Measurements from ENCODE around the gene NME4.
"Not testable (repeated sequence)": the region's sequence is repeated elsewhere in the genome, so short reads cannot be mapped to it uniquely, and the experiment has no call there.

- not testable (repeated sequence) for TF ChIP-seq CTCF (IDR thresholded peaks at IDR 0.05); PBX3 (IDR thresholded peaks at IDR 0.05); GATA2 (CRISPR knock-in tag; IDR thresholded peaks at IDR 0.05); RAD21 (IDR thresholded peaks at IDR 0.05; ENCODE audit: low read length); USF2 (IDR thresholded peaks at IDR 0.05; ENCODE audit: borderline replicate concordance, low read depth, low read length); EP300 (IDR thresholded peaks at IDR 0.05; ENCODE audit: borderline replicate concordance in 1 of 2, low read depth in 1 of 2, low read length in 1 of 2); USF1 (IDR thresholded peaks at IDR 0.05; ENCODE audit: borderline replicate concordance, low read depth); POLR2AphosphoS5 (IDR thresholded peaks at IDR 0.05; ENCODE audit: low read depth, low read length)
Measured at GRCh38 chr16:362702-362999, 34.3 kb upstream of the NME4 start.
